ENCODE measurements around the gene SNRNP35.

The SNRNP35 gene

DNA sequence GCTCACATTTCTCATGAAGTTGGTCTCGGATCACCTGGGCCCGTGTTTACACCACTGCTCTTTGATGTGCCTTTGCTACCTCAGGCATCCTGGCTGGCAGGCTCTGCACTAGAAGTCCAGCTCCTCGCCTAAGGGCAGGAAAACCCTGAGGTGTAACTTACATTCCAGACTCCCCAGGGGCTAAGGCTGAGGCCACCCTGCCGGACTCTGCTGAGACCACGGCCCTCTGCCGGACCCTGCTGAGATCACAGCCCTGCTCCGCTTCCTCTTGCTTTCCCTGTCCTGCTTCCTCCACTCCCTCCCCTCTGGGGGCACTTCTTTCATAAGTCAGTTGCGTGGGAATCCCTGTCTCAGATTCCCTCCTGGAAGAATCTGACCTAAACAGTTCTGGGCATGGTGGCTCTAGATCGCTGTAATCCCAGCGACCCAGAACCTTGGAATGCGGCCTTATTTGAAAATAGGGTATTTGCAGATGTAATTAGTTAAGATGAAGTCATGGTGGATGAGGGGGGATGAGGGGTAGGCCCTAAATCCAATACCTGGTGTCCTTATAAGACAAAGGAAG lies 58.4 kb downstream of the SNRNP35 start:
- in situ Hi-C loops (cut with HindIII; ENCODE audit: low sequenced_read_pairs): no loop called here
- TF ChIP-seq, protein P1, sequence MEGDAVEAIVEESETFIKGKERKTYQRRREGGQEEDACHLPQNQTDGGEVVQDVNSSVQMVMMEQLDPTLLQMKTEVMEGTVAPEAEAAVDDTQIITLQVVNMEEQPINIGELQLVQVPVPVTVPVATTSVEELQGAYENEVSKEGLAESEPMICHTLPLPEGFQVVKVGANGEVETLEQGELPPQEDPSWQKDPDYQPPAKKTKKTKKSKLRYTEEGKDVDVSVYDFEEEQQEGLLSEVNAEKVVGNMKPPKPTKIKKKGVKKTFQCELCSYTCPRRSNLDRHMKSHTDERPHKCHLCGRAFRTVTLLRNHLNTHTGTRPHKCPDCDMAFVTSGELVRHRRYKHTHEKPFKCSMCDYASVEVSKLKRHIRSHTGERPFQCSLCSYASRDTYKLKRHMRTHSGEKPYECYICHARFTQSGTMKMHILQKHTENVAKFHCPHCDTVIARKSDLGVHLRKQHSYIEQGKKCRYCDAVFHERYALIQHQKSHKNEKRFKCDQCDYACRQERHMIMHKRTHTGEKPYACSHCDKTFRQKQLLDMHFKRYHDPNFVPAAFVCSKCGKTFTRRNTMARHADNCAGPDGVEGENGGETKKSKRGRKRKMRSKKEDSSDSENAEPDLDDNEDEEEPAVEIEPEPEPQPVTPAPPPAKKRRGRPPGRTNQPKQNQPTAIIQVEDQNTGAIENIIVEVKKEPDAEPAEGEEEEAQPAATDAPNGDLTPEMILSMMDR (IDR thresholded peaks at IDR 0.05; ENCODE audit: low read depth, low read length, missing control alignments): peak; percentile 5
- no peak overlapping the region for H3K4me3 ChIP-seq (ENCODE audit: low read depth, low read length)
- no peak for DNase-seq (ENCODE audit: low read depth)

Data from astrocyte of the cerebellum (primary cell).